GM21619 (cell line): ENCODE data around the gene SOX10.

Experiments
- ATAC-seq: cut with Tn5 transposase; IDR thresholded peaks from one replicate; pipeline ENCODE4 v1.9.1; 2021; ENCODE audit not compliant: unreplicated experiment

SOX10 gene

DNA sequence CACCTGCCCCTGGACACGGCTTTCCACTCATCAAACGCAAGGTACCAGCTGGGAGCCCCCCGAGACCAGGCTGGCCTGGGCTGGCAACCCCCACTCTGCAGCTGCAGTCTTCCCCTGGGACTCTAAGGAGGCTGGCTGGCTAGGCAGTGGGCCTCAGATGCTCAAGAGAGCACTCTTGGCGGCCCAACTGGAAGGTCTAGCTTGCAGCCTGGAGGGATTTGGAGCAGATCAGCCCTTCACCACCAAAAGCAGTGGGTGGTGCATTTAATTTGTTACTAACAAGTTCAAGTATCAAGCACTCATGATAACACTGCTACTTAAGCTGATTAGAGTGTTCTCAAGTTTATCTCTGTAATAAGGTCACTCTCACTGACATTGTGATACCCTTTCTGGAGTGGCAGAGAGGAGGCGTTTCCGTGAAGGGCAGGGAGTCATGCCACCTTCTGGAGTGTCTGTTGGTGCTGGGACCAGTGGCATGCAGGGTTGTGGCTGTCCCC, 52.4 kb downstream of the SOX10 start:
- no peak for ATAC-seq

DNA sequence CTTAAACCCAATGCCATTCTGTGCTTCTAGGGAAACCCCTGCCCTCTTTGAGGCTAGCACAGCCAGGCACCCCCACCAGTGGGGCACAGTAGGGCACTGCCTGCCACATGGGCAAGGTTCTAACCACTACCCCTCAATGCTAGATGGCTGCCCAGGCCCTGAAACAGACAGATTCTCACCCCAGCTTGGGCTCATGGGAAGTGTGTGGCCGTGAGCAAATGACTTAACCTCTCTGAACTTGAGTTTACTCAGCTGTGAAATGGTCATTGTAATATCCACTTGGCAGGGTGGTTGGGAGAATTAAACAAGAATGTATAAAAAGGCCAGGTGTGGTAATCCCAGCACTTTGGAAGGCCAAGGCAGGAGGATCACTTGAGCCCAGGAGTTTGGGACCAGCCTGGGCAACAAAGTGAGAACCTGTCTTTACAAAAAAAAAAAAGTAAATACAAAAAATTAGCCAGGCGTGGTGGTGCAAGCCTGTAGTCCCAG, 53.4 kb downstream of the SOX10 start:
- no peak for ATAC-seq

DNA sequence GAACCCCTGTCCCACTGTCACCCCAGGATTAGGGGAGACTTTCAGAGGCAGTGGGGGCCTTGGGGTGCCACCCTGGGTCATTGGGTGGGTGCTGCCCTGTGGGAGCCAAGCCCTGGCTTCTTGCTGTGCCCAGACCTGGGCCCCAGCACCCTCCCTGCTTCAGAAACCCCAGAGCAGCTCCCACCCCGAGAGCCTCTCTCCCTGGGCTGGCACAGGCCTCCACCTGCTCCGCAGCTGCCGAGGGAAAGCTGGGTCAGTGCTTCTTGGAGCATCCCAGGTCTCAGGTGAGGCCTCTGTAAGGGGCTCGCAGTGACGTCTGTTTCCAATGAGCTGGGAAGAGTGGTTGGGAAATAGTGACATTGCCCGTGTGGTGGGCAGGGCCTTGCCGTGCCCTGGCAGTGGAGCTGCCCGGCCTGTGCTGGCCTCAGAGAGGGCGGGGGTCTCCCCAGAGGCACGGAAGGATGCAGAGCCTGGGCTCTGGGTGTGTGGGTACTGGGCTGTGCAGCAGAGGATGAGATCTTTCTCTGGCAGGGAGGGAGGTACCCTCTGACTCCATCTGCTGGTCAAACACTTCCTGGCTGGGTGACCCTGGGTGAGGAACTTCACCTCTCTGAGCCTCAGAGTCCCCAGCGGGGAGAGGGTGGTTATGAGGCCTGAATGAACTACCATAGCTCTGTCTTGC, 53.9 kb downstream of the SOX10 start:
- no peak for ATAC-seq

DNA sequence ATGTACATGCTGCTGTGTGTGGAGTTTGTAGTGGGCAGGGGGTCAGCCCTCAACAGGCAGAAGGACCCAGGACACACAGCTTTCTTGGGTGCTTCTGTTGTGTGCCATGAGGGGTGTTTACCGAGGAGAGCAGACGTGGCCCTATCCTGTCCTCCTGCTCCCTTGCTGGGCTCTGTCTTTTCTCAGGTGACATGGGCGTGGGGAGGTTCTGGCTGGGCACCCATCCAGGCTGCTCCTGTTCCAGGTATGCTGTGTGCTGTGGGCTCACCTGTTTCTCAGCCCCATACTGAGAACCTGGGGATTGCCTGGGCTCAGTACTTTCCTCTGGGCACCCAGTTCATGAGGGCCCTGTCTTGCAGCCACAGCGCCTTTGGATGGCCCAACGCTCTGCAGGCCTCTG, 55.0 kb downstream of the SOX10 start:
- ATAC-seq, result no peak

DNA sequence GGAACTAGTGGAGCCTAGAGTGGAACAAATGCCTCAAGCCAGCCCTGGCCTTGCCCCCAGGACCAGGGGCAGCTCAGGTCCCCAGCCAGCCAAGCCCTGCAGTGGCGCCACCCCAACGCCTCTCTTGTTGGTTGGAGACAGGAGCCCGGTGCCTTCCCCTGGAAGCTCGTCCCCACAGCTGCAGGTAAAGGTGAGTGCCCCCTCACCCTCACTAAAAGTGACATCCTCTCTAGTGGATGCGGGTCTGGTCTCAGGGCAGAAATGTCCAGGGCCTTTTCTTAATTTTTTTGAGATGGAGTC, 56.8 kb downstream of the SOX10 start:
- no peak for ATAC-seq

DNA sequence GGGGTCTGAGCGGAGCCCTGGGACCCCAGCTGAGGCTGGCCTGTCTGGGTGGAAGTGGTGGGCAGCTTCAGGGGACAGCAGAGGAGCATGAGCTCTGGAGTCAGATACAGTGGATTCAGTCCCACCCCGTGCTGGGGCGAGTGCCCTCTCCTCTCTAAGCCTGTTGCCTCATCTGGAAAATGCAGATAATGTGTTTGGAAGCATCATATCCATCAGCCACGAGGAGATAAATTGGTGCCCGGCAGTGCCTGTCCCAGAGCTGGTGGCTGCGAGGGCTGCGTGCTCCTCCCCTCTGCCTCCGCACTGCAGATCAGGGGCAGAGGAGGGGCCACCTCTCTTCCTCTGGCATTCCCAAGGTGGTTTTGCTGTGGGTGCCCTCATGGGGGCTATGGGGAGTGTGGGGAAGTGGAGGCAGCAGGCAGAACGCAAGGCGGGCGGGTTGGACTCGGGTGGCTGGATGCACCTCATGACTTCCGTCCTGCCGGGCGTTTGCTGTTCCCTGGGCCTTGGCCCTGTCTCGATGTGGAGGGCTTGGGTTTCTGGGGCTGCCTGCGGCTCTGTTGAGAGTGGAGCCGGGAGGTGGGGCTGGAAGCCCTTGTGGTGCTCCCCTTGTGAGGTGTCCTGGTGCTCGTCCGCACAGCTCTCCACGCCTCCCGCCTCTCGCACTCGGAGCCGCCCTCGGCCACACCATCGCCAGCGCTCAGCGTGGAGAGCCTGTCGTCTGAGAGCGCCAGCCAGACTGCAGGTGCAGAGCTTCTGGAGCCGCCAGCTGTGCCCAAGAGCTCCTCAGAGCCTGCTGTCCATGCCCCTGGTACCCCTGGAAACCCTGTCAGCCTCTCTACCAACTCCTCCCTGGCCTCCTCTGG, 57.4 kb downstream of the SOX10 start:
- no peak for ATAC-seq

DNA sequence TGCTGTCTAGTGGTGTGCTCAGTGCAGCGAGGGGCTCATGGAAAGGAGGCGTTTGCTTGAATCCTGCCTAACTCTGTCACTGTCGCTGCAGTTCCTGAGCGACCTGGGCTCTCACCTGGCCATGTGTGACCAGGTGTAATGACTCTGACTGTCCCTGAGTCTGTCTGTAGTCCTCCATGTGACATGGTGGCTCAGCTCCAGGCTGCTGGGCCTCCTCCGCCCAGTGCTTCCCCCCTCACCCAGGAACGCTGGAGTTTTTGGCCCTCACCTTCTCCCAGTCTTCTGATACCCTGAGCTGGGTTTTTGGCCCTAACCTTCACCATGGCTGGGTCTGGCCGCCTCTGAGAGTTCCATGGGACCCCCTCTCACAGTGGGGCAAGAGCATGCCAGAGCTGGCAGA, 58.0 kb downstream of the SOX10 start:
- no peak for ATAC-seq

DNA sequence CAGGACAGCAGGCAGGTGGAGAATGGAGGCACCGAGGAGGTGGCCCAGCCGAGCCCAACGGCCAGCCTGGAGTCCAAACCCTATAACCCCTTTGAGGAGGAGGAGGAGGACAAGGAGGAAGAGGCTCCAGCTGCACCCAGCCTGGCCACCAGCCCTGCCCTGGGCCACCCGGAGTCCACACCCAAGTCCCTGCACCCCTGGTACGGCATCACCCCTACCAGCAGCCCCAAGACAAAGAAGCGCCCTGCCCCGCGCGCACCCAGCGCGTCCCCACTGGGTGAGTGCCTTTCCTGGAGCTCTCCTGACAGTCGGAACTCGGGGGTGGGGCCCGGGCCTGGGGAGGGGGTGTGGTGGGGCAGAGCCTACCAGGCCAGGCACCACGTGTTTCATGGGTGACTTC, 58.6 kb downstream of the SOX10 start:
- ATAC-seq, result no peak

DNA sequence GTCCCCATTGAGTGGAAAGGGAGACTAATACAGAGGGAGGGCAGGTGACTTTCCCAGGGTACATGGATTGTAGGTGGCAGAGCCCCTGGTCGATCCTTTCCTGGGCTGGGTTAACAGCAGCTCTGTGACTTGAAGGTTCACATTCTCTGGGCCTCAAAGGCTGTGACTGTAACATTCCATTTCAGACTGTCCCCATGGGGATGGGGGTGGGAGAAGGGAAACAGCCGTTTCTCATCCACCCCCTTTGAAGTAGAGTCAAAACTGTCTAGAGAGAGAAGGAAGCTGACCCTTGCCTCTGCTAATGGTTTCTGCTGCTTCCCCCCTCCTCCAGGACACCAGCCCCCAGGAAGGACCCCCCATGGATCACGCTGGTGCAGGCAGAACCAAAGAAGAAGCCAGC, 59.0 kb downstream of the SOX10 start:
- ATAC-seq, result no peak

DNA sequence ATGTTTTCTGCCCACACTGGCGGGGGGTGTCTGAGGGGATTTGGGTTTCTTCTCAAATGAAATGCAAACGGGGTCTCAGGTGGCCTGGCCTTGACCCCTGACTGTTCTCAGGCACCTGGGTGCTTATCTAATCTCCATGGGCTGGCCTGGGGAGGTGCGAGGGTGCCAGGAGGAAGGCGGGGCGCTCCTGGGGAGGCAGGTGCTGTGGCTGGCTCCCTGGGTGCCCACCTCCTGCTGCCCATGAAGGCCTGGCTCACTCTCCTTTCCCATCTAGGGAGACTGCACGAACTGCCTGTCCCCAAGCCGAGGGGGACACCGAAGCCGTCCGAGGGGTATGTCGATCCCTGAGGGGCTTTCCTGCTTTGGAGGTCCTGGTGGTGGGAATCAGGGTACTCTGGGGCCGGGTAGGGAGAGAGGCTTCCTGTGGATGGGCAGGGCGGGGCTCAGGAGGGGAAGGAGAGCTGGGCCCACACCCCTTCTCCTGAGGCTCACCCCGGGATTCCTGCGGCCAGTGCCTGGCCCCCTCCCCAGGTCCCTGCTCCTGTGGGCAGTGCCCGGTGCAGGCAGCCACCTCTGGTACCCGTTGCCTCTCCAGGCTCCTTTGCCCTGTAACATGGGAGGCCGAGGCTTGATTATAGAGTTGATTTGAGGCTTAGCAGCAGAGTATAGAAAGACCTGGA, 59.8 kb downstream of the SOX10 start:
- no peak for ATAC-seq

DNA sequence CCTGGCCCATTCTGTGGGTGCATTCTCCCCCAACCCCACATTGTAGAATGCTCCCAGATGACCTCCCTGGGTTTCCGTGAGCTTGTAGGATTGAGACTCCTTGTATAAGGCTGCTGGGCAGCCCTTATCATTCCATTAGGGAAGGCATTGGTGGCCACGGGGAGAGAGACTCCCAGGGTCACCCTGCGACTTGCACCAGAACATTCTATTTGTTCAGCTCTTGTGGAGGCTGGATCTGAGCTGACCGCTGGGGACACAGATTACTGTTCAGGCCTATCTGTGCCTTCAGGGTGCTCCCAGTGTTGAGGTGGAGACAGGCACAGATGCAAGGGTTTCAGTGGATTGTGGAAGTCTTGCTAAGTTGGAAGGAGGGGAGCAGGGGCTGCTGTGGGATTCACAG, 60.4 kb downstream of the SOX10 start:
- no peak for ATAC-seq
